ENCODE data around the gene ABO.

DNA sequence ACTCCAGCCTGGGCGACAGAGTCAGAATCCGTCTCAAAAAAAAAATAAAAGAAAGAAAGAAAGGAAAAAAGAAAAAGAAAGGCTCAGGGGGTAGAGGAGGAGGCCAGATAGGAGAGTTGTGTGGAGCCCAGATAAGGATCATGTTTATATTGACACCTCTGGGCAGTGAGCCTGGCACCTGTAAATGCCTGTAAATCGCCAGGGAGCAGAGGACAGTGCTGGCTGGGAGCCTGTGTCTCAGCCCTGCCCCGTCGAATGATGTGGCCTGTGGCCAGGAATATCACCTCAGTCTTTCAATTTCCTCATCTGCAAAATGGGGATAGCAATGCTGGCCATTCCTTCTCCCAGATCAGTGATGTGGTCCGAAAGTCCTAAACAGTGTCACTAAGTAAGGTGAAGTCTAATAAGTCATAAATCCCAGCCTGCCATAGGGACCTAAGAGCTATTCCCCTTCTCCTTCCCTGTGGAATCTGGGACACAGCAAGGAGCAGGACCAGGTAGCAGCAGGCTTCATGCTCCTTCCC lies 10.3 kb upstream of the ABO start:
- TF ChIP-seq, protein P1, sequence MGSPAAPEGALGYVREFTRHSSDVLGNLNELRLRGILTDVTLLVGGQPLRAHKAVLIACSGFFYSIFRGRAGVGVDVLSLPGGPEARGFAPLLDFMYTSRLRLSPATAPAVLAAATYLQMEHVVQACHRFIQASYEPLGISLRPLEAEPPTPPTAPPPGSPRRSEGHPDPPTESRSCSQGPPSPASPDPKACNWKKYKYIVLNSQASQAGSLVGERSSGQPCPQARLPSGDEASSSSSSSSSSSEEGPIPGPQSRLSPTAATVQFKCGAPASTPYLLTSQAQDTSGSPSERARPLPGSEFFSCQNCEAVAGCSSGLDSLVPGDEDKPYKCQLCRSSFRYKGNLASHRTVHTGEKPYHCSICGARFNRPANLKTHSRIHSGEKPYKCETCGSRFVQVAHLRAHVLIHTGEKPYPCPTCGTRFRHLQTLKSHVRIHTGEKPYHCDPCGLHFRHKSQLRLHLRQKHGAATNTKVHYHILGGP (tag by site-specific recombination; IDR thresholded peaks at IDR 0.05), result no peak
- TF ChIP-seq, protein P2, sequence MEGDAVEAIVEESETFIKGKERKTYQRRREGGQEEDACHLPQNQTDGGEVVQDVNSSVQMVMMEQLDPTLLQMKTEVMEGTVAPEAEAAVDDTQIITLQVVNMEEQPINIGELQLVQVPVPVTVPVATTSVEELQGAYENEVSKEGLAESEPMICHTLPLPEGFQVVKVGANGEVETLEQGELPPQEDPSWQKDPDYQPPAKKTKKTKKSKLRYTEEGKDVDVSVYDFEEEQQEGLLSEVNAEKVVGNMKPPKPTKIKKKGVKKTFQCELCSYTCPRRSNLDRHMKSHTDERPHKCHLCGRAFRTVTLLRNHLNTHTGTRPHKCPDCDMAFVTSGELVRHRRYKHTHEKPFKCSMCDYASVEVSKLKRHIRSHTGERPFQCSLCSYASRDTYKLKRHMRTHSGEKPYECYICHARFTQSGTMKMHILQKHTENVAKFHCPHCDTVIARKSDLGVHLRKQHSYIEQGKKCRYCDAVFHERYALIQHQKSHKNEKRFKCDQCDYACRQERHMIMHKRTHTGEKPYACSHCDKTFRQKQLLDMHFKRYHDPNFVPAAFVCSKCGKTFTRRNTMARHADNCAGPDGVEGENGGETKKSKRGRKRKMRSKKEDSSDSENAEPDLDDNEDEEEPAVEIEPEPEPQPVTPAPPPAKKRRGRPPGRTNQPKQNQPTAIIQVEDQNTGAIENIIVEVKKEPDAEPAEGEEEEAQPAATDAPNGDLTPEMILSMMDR (tag by site-specific recombination; IDR thresholded peaks at IDR 0.05), result no peak
- TF ChIP-seq ZNF785 (tag by site-specific recombination; IDR thresholded peaks at IDR 0.05) (no peak), ZNF10 (tag by site-specific recombination; IDR thresholded peaks at IDR 0.05) (no peak), ZNF274 (IDR thresholded peaks at IDR 0.05; ENCODE audit: low read length) (no peak), ZNF274 (tag by site-specific recombination; IDR thresholded peaks at IDR 0.05; ENCODE audit: borderline replicate concordance) (no peak), GLI2 (tag by site-specific recombination; IDR thresholded peaks at IDR 0.05; ENCODE audit: borderline replicate concordance, low read depth) (no peak), TCF7L2 (IDR thresholded peaks at IDR 0.05; ENCODE audit: borderline replicate concordance, low read depth, low read length) (no peak), KLF7 (tag by site-specific recombination; IDR thresholded peaks at IDR 0.05; ENCODE audit: borderline replicate concordance) (no peak), ZNF707 (tag by site-specific recombination; IDR thresholded peaks at IDR 0.05) (no peak)
- TF ChIP-seq, protein P3, sequence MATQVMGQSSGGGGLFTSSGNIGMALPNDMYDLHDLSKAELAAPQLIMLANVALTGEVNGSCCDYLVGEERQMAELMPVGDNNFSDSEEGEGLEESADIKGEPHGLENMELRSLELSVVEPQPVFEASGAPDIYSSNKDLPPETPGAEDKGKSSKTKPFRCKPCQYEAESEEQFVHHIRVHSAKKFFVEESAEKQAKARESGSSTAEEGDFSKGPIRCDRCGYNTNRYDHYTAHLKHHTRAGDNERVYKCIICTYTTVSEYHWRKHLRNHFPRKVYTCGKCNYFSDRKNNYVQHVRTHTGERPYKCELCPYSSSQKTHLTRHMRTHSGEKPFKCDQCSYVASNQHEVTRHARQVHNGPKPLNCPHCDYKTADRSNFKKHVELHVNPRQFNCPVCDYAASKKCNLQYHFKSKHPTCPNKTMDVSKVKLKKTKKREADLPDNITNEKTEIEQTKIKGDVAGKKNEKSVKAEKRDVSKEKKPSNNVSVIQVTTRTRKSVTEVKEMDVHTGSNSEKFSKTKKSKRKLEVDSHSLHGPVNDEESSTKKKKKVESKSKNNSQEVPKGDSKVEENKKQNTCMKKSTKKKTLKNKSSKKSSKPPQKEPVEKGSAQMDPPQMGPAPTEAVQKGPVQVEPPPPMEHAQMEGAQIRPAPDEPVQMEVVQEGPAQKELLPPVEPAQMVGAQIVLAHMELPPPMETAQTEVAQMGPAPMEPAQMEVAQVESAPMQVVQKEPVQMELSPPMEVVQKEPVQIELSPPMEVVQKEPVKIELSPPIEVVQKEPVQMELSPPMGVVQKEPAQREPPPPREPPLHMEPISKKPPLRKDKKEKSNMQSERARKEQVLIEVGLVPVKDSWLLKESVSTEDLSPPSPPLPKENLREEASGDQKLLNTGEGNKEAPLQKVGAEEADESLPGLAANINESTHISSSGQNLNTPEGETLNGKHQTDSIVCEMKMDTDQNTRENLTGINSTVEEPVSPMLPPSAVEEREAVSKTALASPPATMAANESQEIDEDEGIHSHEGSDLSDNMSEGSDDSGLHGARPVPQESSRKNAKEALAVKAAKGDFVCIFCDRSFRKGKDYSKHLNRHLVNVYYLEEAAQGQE (tag by site-specific recombination; IDR thresholded peaks at IDR 0.05), result no peak
- TF ChIP-seq, protein P4, sequence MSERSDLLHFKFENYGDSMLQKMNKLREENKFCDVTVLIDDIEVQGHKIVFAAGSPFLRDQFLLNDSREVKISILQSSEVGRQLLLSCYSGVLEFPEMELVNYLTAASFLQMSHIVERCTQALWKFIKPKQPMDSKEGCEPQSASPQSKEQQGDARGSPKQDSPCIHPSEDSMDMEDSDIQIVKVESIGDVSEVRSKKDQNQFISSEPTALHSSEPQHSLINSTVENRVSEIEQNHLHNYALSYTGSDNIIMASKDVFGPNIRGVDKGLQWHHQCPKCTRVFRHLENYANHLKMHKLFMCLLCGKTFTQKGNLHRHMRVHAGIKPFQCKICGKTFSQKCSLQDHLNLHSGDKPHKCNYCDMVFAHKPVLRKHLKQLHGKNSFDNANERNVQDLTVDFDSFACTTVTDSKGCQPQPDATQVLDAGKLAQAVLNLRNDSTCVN (tag by site-specific recombination; optimal IDR thresholded peaks at IDR 0.05), result no peak
- TF ChIP-seq, protein P5, sequence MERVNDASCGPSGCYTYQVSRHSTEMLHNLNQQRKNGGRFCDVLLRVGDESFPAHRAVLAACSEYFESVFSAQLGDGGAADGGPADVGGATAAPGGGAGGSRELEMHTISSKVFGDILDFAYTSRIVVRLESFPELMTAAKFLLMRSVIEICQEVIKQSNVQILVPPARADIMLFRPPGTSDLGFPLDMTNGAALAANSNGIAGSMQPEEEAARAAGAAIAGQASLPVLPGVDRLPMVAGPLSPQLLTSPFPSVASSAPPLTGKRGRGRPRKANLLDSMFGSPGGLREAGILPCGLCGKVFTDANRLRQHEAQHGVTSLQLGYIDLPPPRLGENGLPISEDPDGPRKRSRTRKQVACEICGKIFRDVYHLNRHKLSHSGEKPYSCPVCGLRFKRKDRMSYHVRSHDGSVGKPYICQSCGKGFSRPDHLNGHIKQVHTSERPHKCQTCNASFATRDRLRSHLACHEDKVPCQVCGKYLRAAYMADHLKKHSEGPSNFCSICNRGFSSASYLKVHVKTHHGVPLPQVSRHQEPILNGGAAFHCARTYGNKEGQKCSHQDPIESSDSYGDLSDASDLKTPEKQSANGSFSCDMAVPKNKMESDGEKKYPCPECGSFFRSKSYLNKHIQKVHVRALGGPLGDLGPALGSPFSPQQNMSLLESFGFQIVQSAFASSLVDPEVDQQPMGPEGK (tag by site-specific recombination; IDR thresholded peaks at IDR 0.05), result no peak
